Measurements from ENCODE around the gene EVA1B.

The EVA1B gene

DNA sequence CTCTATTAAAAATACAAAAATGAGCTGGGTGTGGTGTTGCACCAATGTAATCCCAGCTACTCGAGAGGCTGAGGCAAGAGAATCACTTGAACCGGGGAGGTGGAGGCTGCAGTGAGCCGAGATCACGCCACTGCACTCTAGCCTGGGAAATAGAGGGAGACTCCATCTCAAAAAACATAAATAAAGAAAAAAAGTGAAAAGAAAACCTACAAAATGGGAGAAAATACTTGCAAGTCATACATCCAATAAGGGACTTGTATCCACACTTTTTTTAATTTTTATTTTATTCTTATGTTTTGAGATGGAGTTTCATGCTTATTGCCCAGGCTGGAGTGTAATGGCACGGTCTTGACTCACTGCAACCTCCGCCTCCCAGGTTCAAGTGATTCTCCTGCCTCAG, 46.8 kb downstream of the EVA1B start:
- Histone ChIP-seq H3K27ac (ENCODE audit: low read length) (no peak overlapping the region), H3K9ac (ENCODE audit: low read length in 2 of 2) (no peak overlapping the region), H3K27me3 (ENCODE audit: control insufficient read depth in 1 of 2, insufficient read depth in 2 of 2, low read length in 2 of 2) (no peaks in the 10 kb centered on the region), H3K4me1 (ENCODE audit: control insufficient read depth, insufficient read depth, low read length) (no peaks in the 10 kb centered on the region), H3K9me3 (ENCODE audit: control insufficient read depth in 2 of 2, low read length in 2 of 2) (no peaks in the 10 kb centered on the region), H3K36me3 (ENCODE audit: control insufficient read depth in 2 of 2, insufficient read depth in 2 of 2, low read length in 2 of 2) (peaks cover 0 to 2% of the 10 kb centered on the region in 2 donors), H3K4me3 (ENCODE audit: low read length in 2 of 2) (no peak overlapping the region)

GRCh38 chr1:36274201-36274600, 49.2 kb downstream of the EVA1B start:
- H3K4me1 ChIP-seq (ENCODE audit: control insufficient read depth, insufficient read depth, low read length) = no peaks in the 10 kb centered on the region

DNA sequence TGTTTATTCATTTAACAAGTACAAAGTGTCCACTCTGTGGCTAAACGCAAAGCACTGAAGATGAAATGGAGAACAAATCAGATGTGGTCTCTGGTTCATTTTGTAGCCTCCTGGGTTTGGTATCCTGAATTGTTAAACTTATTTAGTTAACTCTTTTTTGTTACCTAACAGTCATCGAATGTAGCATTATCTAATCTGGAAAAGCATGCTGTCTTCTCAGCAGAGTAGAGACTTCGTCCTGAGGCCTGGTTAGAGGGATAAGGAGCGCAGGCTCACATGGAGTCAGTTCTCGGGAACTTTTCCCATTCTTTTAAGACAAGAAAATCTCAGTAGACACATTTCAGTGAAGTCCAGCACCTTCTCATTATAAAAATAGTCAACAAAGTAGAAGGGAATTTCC, 50.4 kb downstream of the EVA1B start:
- Histone ChIP-seq H3K27ac (ENCODE audit: low read length) (no peak overlapping the region), H3K36me3 (ENCODE audit: control insufficient read depth in 2 of 2, insufficient read depth in 2 of 2, low read length in 2 of 2) (peaks cover 0 to 9% of the 10 kb centered on the region in 2 donors), H3K9me3 (ENCODE audit: control insufficient read depth in 2 of 2, low read length in 2 of 2) (no peaks in the 10 kb centered on the region), H3K9ac (ENCODE audit: low read length in 2 of 2) (no peak overlapping the region), H3K27me3 (ENCODE audit: control insufficient read depth in 1 of 2, insufficient read depth in 2 of 2, low read length in 2 of 2) (no peaks in the 10 kb centered on the region), H3K4me3 (ENCODE audit: low read length in 2 of 2) (no peak overlapping the region), H3K4me1 (ENCODE audit: control insufficient read depth, insufficient read depth, low read length) (no peaks in the 10 kb centered on the region)

More at GRCh38 chr1:36274201-36274600, 49.2 kb downstream of the EVA1B start:
- no peak overlapping the region for H3K27ac ChIP-seq (ENCODE audit: low read length)
- H3K4me3 ChIP-seq (ENCODE audit: low read length in 2 of 2) = no peak overlapping the region
- no peaks in the 10 kb centered on the region for H3K9me3 ChIP-seq (ENCODE audit: control insufficient read depth in 2 of 2, low read length in 2 of 2)
- H3K36me3 ChIP-seq (ENCODE audit: control insufficient read depth in 2 of 2, insufficient read depth in 2 of 2, low read length in 2 of 2) = peaks cover 0 to 7% of the 10 kb centered on the region in 2 donors
- H3K9ac ChIP-seq (ENCODE audit: low read length in 2 of 2) = no peak overlapping the region
- H3K27me3 ChIP-seq (ENCODE audit: control insufficient read depth in 1 of 2, insufficient read depth in 2 of 2, low read length in 2 of 2) = no peaks in the 10 kb centered on the region
